SU-DHL-6 (cell line): ENCODE data around the gene TEX35.

ENCODE experiments used
- H2AFZ ChIP-seq: fragments of 200-600 bp; sonication (generic); 2 replicates; pipeline ENCODE4 v1.6.1; 2014; ENCODE audit warnings: low read depth, mild to moderate bottlenecking, moderate library complexity, mixed read lengths, antibody characterized with exemption, low read length; ENCODE audit not compliant: severe bottlenecking
- H3F3A ChIP-seq: fragments of 200-600 bp; shearing (Covaris generic); 2 replicates; pipeline ENCODE4 v1.6.0; 2016; ENCODE audit warnings: antibody characterized with exemption, mild to moderate bottlenecking; ENCODE audit not compliant: insufficient read depth
- H3K27ac ChIP-seq: fragments of 200-600 bp; sonication (generic); 2 replicates; pipeline ENCODE4 v1.5.1; 2016; ENCODE audit warnings: low read depth, mild to moderate bottlenecking, low read length, moderate library complexity, mixed read lengths
- H3K27me3 ChIP-seq: fragments of 200-600 bp; sonication (generic), shearing (Covaris generic); 2 replicates; pipeline ENCODE4 v1.6.0; 2014; ENCODE audit warnings: mild to moderate bottlenecking, low read length
- H3K36me3 ChIP-seq: fragments of 200-600 bp; sonication (generic); 2 replicates; pipeline ENCODE4 v1.6.1; 2014; ENCODE audit warnings: mild to moderate bottlenecking, low read length, mixed read lengths
- H3K4me2 ChIP-seq: fragments of 300-600, 200-600 bp; shearing (Covaris generic), sonication (generic); 2 replicates; pipeline ENCODE4 v1.6.0; 2014; ENCODE audit warnings: low read length, low read depth, mild to moderate bottlenecking; ENCODE audit not compliant: poor library complexity, severe bottlenecking
- H3K4me3 ChIP-seq: fragments of 200-600 bp; sonication (generic); 2 replicates; pipeline ENCODE4 v1.5.1; 2014; ENCODE audit warnings: antibody characterized with exemption, low read length, mild to moderate bottlenecking, mixed read lengths; ENCODE audit not compliant: insufficient read depth, poor library complexity, severe bottlenecking
- H3K79me2 ChIP-seq: fragments of 200-600 bp; sonication (generic); 2 replicates; pipeline ENCODE4 v1.6.1; 2014; ENCODE audit warnings: mild to moderate bottlenecking, low read length, moderate library complexity; ENCODE audit not compliant: insufficient read depth
- H3K9ac ChIP-seq: fragments of 200-600 bp; sonication (generic); 2 replicates; pipeline ENCODE4 v1.7.0; 2014; ENCODE audit warnings: mild to moderate bottlenecking, low read length
- H3K9me2 ChIP-seq: fragments of 200-600 bp; sonication (generic); replicated peaks from 2 replicates; pipeline ENCODE4 v1.6.1; 2014; ENCODE audit warnings: low read length; ENCODE audit not compliant: insufficient read depth
- H3K9me3 ChIP-seq: fragments of 200-600 bp; sonication (generic); 2 replicates; pipeline ENCODE4 v1.6.1; 2014; ENCODE audit warnings: low read length, mixed read lengths; ENCODE audit not compliant: insufficient read depth
- H4K20me1 ChIP-seq: fragments of 200-600 bp; sonication (generic); 2 replicates; pipeline ENCODE4 v1.6.1; 2014; ENCODE audit warnings: low read depth, mild to moderate bottlenecking, antibody characterized with exemption, low read length, moderate library complexity, mixed read lengths
- CTCF ChIP-seq: fragments of 200-600 bp; sonication (generic); IDR thresholded peaks from one replicate; pipeline ENCODE4 v1.5.1; 2017; ENCODE audit warnings: antibody characterized with exemption, mild to moderate bottlenecking, low read length, moderate library complexity; ENCODE audit not compliant: insufficient read depth, poor library complexity, severe bottlenecking
- EZH2phosphoT487 ChIP-seq: fragments of 200-600 bp; sonication (generic), shearing (Covaris generic); conservative IDR thresholded peaks from 2 replicates; pipeline ENCODE4 v1.6.1; 2018; ENCODE audit warnings: mild to moderate bottlenecking, antibody characterized with exemption, low read length, moderate library complexity, mixed read lengths

Gene TEX35

DNA sequence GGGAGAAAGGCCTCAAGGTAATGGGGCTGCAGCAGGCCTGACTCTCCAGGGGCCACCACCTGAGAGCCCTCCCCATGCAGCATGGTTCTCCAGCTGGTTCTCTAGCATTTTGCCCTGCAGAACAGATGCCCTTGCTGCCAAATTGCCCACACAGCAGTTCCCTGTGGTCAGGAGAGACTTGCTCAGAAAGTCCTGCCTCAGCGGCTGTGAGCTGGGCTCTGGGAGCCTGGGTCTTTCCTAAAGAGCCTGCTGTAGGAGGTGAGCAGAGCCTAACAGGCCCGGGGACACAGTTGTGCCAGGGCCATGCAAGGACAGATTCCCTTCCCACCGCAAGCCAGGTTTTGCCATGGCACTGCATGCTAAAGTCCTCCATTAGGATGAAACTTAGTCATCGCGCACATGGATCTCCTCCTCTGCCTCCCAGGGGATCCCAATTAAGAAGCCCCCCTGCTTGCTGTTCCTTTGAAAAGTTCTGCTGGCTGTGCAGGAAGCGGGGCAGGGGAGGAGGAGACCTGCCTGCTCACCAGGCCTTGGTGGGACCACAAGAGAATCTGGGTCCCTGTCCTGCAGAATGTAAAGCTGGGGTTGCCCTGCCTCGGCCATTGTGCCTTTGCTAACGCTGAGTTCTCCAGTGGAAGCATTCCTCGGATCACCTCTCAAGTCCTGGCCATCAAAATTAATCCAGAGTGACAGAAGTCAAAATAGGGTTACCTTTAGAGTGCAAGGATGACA lies 21.4 kb downstream of the TEX35 start:
- TF ChIP-seq EZH2phosphoT487 (no peak), CTCF (no peak)
- Histone ChIP-seq H3K36me3 (no peaks in the 10 kb centered on the region), H3K9me3 (no peaks in the 10 kb centered on the region), H3K9me2 (no peaks in the 10 kb centered on the region), H3K4me2 (no peak overlapping the region), H4K20me1 (no peaks in the 10 kb centered on the region), H3K27ac (no peak overlapping the region), H3F3A (no peaks in the 10 kb centered on the region), H3K27me3 (no peaks in the 10 kb centered on the region), H3K4me3 (no peak overlapping the region), H2AFZ (no peak overlapping the region), H3K9ac (no peak overlapping the region), H3K79me2 (no peaks in the 10 kb centered on the region)

- no peak overlapping the region for H3K4me2 ChIP-seq
- no peak overlapping the region for H3K4me3 ChIP-seq
- H3F3A ChIP-seq = no peaks in the 10 kb centered on the region
- no peaks in the 10 kb centered on the region for H3K79me2 ChIP-seq
- H3K27me3 ChIP-seq = no peaks in the 10 kb centered on the region
- H4K20me1 ChIP-seq = no peaks in the 10 kb centered on the region
- no peaks in the 10 kb centered on the region for H3K9me2 ChIP-seq
- H2AFZ ChIP-seq = no peak overlapping the region
- TF ChIP-seq EZH2phosphoT487 = no peak
- TF ChIP-seq CTCF = no peak
- H3K36me3 ChIP-seq = no peaks in the 10 kb centered on the region
- no peak overlapping the region for H3K27ac ChIP-seq
- H3K9me3 ChIP-seq = no peaks in the 10 kb centered on the region
- H3K9ac ChIP-seq = no peak overlapping the region
Measured at GRCh38 chr1:178536329-178536728, 23.4 kb downstream of the TEX35 start.

GRCh38 chr1:178536844-178537371 lies 24.0 kb downstream of the TEX35 start:
- no peaks in the 10 kb centered on the region for H3K9me2 ChIP-seq
- H3K4me2 ChIP-seq = no peak overlapping the region
- no peaks in the 10 kb centered on the region for H3K79me2 ChIP-seq
- H3F3A ChIP-seq = no peaks in the 10 kb centered on the region
- no peak overlapping the region for H3K4me3 ChIP-seq
- H3K27me3 ChIP-seq = no peaks in the 10 kb centered on the region
- no peak overlapping the region for H3K9ac ChIP-seq
- no peak for TF ChIP-seq EZH2phosphoT487
- no peak for TF ChIP-seq CTCF
- no peaks in the 10 kb centered on the region for H3K9me3 ChIP-seq
- H3K27ac ChIP-seq = no peak overlapping the region
- H2AFZ ChIP-seq = no peak overlapping the region
- H4K20me1 ChIP-seq = no peaks in the 10 kb centered on the region
- H3K36me3 ChIP-seq = no peaks in the 10 kb centered on the region
